ENCODE measurements around the gene RBM4.

GRCh38 chr11:66607126-66607834 lies 31.2 kb upstream of the RBM4 start:
- no peak for TF ChIP-seq CTCF (IDR thresholded peaks at IDR 0.05; ENCODE audit: borderline replicate concordance, extremely low read depth, low read length, poor library complexity, severe bottlenecking)
- no peak for TF ChIP-seq EZH2 (IDR thresholded peaks at IDR 0.05; ENCODE audit: borderline replicate concordance, low read depth, low read length, severe bottlenecking)

Measured in DND-41 (cell line).